Measurements from ENCODE around the gene FRS2.

DNA sequence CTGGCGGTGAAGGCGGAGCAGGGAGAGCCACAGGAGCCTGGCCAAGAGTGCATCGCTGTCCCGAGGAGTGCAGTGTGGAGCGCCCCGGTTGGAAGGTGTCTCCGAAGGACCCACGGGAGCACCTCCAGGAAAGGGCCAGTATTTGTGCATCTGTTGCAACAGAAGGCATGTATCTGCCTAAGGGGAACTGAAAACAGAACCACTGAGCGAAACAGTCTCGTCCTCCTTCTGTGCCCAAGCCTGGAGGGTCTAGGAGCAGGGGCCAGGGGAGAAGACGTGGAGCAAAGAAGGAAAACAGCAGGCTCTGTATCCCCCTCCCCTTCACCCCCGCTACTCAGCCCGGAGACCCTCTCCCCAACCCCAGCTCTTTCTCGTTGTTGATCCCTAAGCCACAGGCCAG is 145.8 kb downstream of the FRS2 start:
- TF ChIP-seq, protein P1, sequence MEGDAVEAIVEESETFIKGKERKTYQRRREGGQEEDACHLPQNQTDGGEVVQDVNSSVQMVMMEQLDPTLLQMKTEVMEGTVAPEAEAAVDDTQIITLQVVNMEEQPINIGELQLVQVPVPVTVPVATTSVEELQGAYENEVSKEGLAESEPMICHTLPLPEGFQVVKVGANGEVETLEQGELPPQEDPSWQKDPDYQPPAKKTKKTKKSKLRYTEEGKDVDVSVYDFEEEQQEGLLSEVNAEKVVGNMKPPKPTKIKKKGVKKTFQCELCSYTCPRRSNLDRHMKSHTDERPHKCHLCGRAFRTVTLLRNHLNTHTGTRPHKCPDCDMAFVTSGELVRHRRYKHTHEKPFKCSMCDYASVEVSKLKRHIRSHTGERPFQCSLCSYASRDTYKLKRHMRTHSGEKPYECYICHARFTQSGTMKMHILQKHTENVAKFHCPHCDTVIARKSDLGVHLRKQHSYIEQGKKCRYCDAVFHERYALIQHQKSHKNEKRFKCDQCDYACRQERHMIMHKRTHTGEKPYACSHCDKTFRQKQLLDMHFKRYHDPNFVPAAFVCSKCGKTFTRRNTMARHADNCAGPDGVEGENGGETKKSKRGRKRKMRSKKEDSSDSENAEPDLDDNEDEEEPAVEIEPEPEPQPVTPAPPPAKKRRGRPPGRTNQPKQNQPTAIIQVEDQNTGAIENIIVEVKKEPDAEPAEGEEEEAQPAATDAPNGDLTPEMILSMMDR (IDR thresholded peaks at IDR 0.05): no peak
- no peak for TF ChIP-seq POLR2A (IDR thresholded peaks at IDR 0.05)

Measured in esophagus squamous epithelium (tissue), 4 donors.